RWPE1 (cell line): Measurements from ENCODE around the gene PPP4R1.

Experiments
- CTCF ChIA-PET: fragments of 350-600 bp; sonication (Branson Sonifier 250); formaldehyde crosslinking; extraction: SDS; loops from one replicate; lab custom pipeline; 2021; lab: Yijun Ruan, JAX
- POLR2A ChIA-PET: fragments of 400-600 bp; formaldehyde crosslinking; extraction: SDS; loops from one replicate; lab custom pipeline; 2020; ENCODE audit warnings: antibody characterized with exemption; ENCODE audit not compliant: low non-redundant PET; lab: Yijun Ruan, JAX
- DNase-seq: peaks from one replicate; pipeline ENCODE4 v3.0.0; 2012; ENCODE audit warnings: low spot score
- H3K27ac ChIP-seq: fragments of 450-650 bp; 2 replicates; pipeline ENCODE4 v1.5.1; 2017
- TF ChIP-seq, protein P1 (sequence below): fragments of 450-650 bp; conservative IDR thresholded peaks from 2 replicates; pipeline ENCODE4 v1.5.1; 2017; ENCODE audit warnings: low read depth, mild to moderate bottlenecking

Gene PPP4R1

DNA sequence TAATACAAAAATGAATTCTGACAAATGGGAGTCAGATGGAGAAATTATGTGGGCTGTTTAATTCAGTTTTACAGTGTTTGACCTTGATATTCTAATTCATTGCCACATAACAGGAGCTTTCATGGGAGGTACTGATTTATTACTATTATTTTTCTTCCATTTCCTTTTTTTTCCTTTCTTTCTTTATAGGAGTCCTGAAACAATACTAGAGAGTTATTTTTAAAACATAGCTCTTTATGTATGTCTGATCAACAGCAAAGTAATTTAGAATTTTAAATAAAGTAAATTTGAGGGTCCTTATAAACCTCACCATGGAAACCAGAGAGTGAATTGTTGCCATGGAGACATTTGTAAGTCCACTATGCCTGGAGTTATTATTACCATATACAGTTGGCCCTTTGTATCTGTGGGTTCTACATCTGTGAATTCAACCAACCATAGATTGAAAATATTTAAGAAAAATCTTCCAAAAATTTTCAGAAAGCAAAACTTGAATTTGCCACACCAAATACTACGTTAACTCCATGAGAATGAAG is 40.9 kb upstream of the PPP4R1 start:
- TF ChIP-seq, protein P1, sequence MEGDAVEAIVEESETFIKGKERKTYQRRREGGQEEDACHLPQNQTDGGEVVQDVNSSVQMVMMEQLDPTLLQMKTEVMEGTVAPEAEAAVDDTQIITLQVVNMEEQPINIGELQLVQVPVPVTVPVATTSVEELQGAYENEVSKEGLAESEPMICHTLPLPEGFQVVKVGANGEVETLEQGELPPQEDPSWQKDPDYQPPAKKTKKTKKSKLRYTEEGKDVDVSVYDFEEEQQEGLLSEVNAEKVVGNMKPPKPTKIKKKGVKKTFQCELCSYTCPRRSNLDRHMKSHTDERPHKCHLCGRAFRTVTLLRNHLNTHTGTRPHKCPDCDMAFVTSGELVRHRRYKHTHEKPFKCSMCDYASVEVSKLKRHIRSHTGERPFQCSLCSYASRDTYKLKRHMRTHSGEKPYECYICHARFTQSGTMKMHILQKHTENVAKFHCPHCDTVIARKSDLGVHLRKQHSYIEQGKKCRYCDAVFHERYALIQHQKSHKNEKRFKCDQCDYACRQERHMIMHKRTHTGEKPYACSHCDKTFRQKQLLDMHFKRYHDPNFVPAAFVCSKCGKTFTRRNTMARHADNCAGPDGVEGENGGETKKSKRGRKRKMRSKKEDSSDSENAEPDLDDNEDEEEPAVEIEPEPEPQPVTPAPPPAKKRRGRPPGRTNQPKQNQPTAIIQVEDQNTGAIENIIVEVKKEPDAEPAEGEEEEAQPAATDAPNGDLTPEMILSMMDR = no peak
- ChIA-PET POLR2A (no interaction called here), CTCF (interaction anchor here (0.8 kb wide), 1 partner anchor 10 kb away, joined by 4 read pairs; no protein-coding TSS in a partner anchor)
- H3K27ac ChIP-seq = no peak overlapping the region
- no peak for DNase-seq

DNA sequence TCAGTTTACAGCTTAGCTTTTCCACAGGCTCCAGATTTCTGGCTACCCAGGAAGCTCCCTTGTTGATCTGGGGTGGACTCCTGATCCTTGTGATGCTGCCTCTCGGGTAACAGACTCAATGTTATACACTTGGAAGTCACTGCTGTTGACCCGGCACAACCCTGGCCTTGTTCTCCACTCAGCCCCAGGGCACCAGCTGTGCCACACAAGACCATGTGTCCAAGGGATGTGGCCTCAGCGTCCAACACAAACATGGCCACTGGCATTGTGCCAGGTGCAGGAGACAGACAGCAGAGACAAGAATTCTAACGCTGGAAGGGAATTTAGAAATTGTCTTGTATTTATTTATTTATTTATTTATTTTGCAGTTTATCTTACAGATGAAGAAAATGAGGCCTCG is 39.0 kb upstream of the PPP4R1 start:
- CTCF ChIA-PET = no interaction called here
- POLR2A ChIA-PET = no interaction called here

DNA sequence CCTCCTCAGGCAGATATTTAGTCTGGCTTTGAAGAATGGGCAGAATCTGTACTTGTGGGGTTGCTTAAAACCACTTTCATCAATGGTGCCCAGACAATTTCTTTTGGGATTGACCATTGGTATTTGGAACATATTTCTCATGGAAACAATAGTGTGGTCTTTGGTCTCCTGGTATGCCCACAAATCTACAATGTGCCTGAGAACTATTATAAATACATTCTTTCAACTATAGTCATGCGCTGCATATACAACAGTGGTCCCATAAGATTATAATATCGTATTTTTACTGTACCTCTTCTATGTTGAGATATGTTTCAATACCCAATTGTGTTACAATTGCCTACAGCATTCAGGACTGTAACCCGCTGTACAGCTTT is 34.8 kb upstream of the PPP4R1 start:
- no peak overlapping the region for H3K27ac ChIP-seq
- no peak for DNase-seq
- ChIA-PET POLR2A (no interaction called here), CTCF (no interaction called here)
- TF ChIP-seq, protein P1 = no peak

More for the DNA sequence above, 39.0 kb upstream of the PPP4R1 start:
- 0 out of 2 replicates have a peak overlapping the region, but pooled peaks have one; percentile 25 for H3K27ac ChIP-seq
- TF ChIP-seq, protein P1 = no peak
- no peak for DNase-seq

DNA sequence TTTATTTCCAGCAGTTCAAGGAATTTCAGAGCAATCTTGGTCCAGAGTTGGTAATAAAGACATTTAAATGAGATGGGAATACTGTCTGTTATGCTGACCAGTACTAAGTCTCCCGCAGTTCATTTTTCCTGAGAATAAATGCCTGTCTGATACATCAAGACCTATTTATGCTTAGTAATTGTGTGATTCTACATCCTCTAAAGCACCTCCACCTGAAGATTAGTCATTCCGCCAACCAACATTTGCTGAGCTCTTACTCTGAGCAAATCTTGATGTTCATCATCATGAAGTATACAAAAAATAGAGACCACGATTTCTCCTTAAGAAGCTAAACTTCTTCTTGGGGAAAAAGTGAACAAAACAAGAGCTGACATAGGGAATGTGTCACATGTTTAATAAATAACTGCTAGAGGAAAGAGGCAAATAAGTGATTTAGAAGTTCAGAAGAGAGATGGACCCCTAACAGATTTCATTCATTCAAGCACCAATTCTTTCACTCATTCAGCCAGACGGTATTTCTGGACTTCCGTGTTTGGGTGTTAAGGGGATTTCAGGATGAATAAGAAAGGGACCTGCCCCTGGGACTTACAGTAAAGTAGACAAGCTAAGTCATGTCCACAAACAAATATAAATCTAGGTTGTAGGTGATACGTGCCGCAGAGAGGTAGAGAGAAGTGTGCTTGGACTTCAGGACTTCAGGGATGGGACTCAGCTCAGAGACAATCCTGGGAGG is 34.2 kb upstream of the PPP4R1 start:
- POLR2A ChIA-PET = no interaction called here
- CTCF ChIA-PET = interaction anchor here (1.0 kb wide), 1 partner anchor 35 kb away, joined by 3 read pairs; no protein-coding TSS in a partner anchor
- DNase-seq = peak; percentile 59
- TF ChIP-seq, protein P1 = no peak
- H3K27ac ChIP-seq = no peak overlapping the region

DNA sequence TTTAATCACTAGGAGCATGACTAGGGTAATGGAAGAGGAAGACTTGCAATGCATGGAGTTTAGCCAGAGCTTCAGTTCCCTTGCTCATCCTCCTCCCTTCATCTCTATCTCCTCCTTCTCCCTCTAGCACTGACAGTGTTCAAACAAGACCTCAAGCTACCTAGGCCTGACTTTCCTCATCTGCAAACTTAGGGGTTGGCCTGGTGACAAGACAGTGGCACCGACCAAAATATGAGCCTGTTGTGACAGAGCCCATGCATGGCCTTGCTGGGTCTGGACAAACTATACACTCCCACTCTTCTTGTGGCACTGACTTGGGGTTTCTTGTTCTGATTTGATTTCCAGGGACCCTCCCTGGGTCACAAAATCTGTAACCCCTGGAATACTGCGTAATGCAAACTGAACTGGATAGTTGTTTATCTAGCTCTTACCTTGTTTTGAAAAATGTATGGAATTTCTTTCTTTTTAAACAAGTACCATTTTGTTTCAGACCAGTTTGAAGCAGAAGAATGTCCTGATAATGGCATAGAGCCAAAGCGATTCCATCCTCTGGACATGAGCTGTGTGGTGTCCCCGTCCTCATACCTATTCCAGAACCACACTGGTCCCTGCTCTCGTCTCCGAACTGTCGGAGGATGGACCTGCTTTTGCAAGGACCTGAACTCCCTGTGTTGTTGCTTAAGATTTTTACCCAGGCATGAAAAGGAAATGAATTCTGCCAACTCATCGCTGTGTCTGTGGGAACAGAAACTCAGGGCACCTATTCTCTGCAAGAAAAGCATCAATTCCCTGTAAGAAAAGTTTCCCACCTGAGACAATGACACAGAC is 33.4 kb upstream of the PPP4R1 start:
- TF ChIP-seq, protein P1 = no peak
- peak overlapping the region; percentile 67 for H3K27ac ChIP-seq
- CTCF ChIA-PET = interaction anchor here (0.6 to 1.0 kb wide), 3 partner anchors 35 to 314 kb away, joined by 3 read pairs; no protein-coding TSS in a partner anchor
- DNase-seq = no peak
- POLR2A ChIA-PET = no interaction called here

DNA sequence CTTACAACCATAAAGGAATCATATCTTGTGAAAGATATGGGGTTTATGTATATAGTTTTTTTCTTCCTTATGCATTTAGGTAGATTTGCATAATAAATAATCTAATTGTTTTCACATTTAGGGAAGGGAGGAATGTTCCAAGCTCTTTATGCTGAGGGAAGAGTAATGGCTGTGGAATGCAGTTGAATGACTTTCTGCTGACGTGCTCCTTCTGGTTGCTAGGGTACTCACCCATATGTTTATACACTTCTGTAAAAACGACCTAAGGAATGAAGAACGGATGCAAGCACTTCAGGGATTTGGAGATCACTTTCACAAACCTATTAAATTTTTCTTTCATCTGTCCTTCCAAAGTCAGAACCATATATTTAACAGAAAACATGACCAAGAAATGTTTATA is 29.2 kb upstream of the PPP4R1 start:
- H3K27ac ChIP-seq = no peak overlapping the region; the same call in 1 of the 2 replicates
- TF ChIP-seq, protein P1 = no peak
- ChIA-PET CTCF (no interaction called here), POLR2A (no interaction called here)
- peak; percentile 93 for DNase-seq
